Right forelimb (tissue), 1 donor: ENCODE results near the gene ZNF837.

Experiments
- DNase-seq: peaks from one replicate; pipeline ENCODE4 v3.0.0-alpha.2; 2018

The ZNF837 gene

GRCh38 chr19:58367698-58368454 is 13.0 kb downstream of the ZNF837 start:
- DNase-seq, result no peak

DNA sequence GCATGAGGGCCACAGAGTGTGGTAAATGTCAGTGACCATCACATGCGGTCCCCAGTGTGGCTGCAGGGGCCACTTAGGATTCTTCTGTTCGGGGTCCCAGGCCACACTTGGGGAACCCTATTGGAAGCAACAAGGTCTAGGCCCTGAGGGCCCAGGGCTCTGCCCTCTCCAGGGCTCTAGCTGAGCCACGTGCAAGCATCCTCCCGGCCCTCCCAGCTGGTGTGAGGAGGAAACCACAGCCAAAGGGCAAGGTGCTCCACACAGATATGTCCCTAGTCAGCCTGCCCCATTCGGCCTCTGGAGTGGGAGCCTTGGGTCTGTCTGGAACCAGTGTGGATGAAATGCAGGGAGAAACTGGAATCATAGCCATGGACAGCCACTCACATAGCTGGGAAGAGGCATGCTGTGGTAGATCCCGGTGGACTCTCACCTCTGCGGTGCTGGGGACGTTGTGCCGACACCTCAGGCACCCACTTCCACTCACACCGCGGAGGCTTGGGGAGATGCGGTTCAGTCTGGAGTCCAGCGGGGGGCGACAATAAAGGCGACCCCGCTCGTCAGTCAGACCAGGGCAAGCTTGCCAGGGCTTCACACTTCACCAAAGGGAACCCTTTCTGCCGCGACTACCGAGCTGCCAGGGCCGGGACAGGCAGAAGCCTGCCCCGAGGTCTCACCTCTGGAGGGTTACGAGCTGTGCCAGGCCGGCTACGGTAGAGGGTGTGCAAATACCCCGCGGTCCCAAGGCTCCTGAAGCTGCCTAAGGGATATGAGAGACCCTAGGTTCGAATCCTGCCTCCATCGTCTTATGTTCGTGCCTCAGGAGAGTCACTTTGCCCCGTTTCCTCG is 14.0 kb downstream of the ZNF837 start:
- DNase-seq, result no peak

- DNase-seq, result no peak
These were observed 16.7 kb downstream of the ZNF837 start for GRCh38 chr19:58364146-58364545.

GRCh38 chr19:58362272-58362994 is 18.4 kb downstream of the ZNF837 start, which contains the start of gene ZNF497:
Gene ZNF497, minus strand, starts transcription at chr19:58362751. Its CDS starts 5,116 bp downstream, at chr19:58357635.
- peak; percentile 98 for DNase-seq

DNA sequence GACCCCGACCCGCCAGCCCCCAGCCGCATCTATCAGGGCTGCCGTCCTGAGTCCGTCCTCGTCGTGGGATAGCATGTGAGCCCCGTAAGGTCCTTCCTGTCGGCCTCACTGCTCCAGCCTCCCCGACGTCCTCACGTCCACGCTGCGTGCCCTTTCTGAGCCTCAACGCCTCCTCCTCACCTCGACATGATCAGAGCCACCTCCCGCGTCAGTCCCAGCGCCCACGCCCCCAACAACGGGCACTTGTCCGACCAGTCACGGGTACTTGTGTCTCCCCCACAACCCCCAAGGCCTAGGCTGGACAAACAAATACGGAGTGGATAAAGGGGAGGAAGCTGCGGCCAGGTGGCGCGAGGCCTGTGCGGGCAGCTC is 18.9 kb downstream of the ZNF837 start:
- DNase-seq, result no peak

GRCh38 chr19:58357481-58358145 is 23.2 kb downstream of the ZNF837 start:
- no peak for DNase-seq

DNA sequence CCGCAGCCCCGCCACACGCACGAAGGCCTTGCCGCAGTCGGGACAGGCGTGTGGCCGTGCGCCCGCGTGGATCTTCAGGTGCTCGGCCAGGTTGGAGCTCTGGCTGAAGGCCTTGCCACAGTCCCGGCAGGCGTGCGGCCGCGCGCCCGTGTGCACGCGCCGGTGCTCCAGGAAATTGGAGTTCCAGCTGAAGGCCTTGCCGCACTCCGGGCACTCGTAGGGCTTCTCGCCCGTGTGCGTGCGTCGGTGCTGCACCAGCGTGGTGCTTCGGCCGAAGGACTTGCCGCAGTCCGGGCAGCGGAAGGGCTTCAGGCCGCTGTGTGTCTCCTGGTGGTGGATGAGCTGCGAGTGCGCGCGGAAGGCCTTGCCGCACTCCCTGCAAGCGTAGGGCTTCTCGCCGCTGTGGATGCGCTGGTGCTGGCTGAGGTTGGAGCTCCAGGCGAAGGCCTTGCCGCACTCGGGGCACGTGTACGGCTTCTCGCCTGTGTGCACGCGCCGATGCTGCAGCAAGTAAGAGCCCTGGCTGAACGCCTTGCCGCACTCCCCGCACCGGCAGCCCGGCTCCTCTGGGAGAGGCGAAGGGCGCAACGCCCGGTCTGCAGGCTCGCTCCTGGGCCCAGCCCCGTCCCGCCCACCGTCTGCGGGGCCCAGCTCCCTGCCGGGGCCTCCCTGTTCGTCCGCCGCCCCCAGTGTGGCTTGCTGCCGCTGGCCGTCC is 23.9 kb downstream of the ZNF837 start:
- DNase-seq, result peak; percentile 65

DNA sequence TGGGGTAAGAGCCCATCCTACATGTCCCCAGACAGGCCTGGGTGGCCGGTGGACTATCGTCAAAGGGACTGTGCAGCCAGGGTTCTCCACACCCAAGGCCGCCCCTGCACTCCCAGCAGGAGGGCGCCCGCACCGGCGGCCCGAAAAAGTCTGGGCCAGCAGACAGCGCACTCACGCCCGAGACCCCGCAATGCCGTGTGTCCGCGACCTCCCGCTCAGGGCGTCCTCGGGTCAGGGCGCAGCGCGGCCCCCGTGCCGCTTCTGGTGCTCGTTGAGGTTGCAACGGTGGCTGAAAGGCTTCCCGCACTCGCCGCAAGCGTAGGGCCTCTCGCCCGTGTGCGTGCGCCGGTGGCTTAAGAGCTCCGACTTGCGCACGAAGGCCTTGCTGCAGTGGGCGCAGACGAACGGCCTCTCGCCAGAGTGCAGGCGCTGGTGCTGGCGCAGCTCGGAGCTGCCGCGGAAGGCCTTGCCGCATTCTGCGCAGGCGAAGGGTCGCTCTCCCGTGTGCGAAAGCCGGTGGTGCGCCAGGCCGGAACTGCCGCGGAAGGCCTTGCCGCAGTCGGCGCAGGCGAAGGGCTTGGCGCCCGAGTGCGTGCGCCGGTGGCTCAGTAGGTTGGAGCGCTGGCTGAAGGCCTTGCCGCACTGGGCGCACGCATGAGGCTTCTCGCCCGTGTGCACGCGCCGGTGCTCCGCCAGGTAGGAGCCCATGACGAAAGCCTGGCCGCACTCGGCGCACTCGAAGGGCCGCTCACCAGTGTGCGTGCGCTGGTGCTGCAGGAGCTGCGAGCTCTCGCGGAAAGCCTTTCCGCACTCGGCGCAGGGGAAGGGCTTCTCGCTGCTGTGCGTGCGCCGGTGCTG is 24.7 kb downstream of the ZNF837 start:
- peak; percentile 59 for DNase-seq

GRCh38 chr19:58355215-58355796 is 25.5 kb downstream of the ZNF837 start:
- no peak for DNase-seq

DNA sequence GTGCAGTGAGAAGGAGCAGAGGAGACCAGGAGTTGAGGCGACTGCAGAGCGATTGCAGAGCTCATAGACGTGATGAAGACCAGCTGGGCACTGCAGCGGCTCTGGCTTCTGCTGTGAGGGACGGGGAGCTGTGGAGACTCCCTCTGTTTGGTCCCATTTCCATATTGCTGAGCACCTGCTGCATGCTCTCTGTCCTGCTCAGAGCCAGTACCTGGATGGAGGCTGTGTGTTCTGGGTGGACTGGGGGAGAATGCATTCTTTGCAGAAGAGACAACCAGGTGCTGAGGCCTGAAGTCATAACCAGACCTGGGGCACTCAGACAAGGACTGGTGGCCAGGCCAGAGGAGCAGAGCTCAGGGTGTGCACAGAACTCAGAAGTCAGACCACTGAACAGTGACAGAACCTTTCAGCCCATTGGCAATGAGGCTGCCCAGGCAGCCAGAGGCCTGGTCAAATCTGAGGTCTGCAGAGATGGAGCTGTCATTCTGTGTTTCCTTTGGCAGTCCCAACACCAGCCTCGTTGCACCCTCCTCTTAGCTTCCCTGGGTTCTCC is 26.3 kb downstream of the ZNF837 start:
- peak; percentile 28 for DNase-seq

DNA sequence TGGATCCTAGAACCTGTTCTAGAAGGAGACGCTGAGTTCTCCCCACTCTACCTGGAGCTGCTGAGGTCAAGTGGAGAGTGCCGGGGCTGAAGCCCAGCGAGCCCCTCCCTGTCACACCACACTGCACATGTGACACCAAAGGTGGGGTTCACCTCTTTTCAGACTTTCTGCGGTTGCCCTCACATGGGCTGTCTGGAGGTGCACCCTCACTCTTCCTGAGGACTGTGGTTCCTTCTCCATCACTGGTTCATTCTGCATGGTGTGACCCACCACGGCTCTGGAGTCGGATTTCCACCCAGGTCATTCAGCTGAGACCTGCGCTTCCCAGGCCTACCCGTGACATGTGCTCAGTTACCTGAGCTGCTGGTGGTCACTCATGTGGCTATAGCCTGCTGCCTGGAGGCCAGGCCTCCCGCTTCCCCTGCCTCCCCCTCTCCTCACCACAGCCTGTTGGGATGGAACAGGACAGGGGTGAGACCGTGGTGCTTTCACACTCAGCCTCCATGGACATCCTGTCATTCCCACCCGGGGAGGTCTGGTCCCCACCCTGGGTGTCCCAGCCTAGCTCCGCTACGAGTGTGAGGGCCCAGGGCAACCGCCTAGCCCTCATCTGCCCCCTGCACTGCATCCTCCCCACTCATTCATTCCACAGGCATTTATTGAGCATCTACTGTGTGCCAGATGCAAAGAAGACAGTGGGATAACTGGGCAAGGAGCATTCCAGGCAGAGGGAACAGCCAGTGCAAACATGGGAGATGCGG is 26.9 kb downstream of the ZNF837 start:
- peak; percentile 32 for DNase-seq

DNA sequence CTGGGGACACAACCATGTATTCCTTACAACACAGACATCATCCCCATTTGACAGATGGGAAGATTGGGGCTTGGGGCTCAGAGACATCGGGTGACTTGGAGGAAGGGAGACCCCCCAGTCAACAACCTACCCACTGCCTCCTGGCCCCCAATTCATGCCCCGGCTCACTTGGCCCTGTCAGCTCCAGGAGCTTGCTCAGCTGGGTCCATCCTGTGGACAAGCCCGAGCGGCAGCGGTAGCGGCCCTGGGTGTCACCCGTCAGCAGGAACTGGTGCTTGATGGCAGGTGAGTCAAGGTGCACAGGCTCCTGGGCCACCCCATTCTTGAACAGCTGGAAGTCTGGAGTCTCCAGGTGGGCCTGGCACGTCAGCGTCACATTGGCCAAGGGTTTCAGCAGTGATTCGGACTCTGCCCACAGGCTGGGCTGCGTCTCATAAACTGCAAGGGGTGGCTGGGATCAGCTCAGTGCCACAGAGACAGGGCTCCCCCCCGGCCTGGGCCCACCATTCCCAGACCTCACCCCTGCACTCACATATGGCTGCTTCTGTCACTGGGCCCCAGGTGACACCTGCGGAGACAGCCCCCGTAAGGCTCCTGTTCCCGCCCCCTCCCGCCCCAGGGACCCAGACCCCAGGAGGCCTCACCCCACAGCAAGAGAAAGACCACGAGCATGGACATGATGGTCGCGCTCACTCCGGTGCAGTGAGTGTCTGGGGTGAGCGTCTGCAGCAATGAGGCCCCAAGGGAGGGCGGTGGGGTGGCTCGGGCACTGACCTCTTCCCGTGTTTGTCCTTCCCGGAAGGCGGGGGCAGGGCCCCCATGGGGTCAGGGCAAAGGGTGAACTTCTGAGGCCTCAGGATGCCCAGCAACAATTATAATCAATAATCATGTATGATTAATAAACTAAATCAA is 27.8 kb downstream of the ZNF837 start, which contains the start of gene A1BG:
Gene A1BG, minus strand, starts transcription at position 733 of the 912 bp plus-strand sequence. Its CDS starts 55 bp downstream, at position 678.
- DNase-seq, result peak; percentile 30

DNA sequence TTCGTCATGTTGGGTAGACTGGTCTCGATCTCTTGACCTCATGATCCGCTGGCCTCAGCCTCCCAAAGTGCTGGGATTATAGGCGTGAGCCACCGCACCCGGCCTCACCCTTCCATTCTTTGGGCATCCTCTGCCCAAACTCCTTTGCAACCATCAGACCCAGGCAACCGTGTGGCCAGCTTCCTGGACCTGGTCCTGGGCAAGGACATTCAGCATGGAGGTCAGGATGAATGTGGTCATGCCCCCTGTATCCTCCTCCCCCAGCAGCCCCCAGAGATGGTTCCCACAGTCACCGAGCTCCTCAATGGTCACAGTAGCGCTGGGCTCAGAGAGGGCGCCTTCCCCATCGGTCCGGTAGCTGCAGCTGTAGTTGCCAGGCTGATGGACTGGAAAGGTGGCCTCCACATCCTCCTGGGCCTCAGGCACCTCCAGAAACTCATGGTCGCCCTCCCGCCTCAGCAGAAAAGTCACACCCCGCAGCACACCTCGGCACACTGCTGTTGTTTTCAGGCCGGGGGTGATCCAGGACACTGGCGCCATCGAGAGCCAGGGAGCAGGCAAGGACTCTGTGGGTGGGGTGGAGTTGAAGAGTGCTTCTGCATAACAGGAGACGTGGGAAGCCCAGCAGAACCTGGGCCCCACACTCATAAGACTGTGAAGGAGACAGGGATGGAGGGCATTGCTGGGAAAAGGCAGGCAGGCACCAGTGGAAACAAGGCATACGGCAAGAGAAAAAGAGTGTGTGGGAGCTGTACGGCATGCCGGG is 28.7 kb downstream of the ZNF837 start:
- DNase-seq, result no peak

GRCh38 chr19:58351558-58351878 is 29.3 kb downstream of the ZNF837 start:
- no peak for DNase-seq

- DNase-seq, result no peak
These were observed 29.8 kb downstream of the ZNF837 start for GRCh38 chr19:58350871-58351557.

DNA sequence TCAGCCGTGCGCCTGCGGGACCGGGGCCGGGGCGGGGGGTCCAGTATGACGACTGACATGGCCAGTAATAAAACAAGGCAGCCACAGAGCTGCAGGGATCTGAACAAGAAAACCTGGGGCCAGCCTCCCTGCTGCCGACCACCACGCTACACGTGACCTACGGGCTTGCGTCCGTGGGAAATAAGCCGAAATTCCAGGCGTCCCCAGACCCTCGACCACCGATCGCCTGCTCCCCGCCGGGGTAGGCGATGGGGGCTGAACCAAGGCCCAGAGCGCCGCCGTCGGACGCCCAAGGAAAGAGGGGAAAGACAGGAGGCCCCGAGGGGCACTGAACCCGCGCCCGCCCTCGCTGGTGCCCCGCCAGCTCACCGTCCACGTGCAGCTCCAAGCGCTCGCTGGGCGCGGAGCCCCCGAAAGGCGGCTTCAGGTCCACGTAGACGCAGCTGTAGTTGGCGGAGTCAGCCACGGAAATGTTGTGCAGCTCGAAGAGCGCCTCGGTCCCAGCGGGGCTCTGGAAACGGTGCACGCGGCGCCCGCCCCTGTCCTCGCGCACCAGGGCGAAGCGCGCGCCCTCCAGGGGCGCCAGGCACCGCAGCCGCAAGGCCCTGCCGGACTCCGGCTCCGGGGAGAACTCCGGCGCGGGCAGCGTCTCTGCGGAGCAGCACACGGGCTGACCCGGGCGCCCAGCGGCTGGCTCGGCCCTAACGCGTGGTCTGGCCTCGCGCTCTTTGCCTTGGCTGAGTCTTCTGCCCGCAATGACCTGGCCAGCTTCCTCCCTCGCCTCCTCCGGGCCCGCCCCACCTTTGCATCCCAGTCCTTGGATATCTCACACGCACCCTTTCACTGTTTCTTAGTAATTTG is 30.6 kb downstream of the ZNF837 start:
- no peak for DNase-seq
